Renal cortex interstitium (tissue), 15 donors: ENCODE results near the gene HACE1. TPM values are rescaled to one million over a fixed set of nuclear protein-coding genes. Genes with fewer than 3 reads are reported as not detected.
"Not testable (repeated sequence)": the region's sequence is repeated elsewhere in the genome, so short reads cannot be mapped to it uniquely, and the experiment has no call there.

Source experiments
- DNase-seq, 11 donors: peaks; one replicate each; pipeline ENCODE4 v3.0.0-alpha.2; 2013; ENCODE audit warnings: low read depth in 9 of 11, low spot score in 4 of 11; ENCODE audit errors: extremely low read depth in 1 of 11
- long read RNA-seq, 16 experiments: transcript quantifications; one replicate each; lab custom pipeline, GENCODE V29; 2026
- polyA plus RNA-seq, 3 donors: library from polyadenylated mRNA; unstranded; fragments of 120-200 nt; gene quantifications; one replicate each; pipeline ENCODE4 v1.2.1, GENCODE V29; 2013; ENCODE audit not compliant: insufficient read length in 3 of 3

Gene HACE1, protein sequence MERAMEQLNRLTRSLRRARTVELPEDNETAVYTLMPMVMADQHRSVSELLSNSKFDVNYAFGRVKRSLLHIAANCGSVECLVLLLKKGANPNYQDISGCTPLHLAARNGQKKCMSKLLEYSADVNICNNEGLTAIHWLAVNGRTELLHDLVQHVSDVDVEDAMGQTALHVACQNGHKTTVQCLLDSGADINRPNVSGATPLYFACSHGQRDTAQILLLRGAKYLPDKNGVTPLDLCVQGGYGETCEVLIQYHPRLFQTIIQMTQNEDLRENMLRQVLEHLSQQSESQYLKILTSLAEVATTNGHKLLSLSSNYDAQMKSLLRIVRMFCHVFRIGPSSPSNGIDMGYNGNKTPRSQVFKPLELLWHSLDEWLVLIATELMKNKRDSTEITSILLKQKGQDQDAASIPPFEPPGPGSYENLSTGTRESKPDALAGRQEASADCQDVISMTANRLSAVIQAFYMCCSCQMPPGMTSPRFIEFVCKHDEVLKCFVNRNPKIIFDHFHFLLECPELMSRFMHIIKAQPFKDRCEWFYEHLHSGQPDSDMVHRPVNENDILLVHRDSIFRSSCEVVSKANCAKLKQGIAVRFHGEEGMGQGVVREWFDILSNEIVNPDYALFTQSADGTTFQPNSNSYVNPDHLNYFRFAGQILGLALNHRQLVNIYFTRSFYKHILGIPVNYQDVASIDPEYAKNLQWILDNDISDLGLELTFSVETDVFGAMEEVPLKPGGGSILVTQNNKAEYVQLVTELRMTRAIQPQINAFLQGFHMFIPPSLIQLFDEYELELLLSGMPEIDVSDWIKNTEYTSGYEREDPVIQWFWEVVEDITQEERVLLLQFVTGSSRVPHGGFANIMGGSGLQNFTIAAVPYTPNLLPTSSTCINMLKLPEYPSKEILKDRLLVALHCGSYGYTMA
- 10 to 100 TPM; 19.8 to 23.2 (median 21.7) TPM for polyA plus RNA-seq
- long read RNA-seq, donor 1: 0 reads
- long read RNA-seq, donor 2: 0 reads
- long read RNA-seq, donor 3, full-length matches to known transcripts: 4 of 4 reads
- long read RNA-seq, donor 3, partial matches to known transcripts: 0 of 4 reads
- long read RNA-seq, donor 3, other reads (novel, unspliced or antisense): 0 of 4 reads
- long read RNA-seq, donor 4: 0 reads
- long read RNA-seq, donor 5: 0 reads
- long read RNA-seq, donor 6: 0 reads
- long read RNA-seq, donor 7, full-length matches to known transcripts: 2 of 2 reads
- long read RNA-seq, donor 7, partial matches to known transcripts: 0 of 2 reads
- long read RNA-seq, donor 7, other reads (novel, unspliced or antisense): 0 of 2 reads
- long read RNA-seq, donor 8: 0 reads
- long read RNA-seq, donor 9: 0 reads
- long read RNA-seq, donor 10, full-length matches to known transcripts: 1 of 1 reads
- long read RNA-seq, donor 10, partial matches to known transcripts: 0 of 1 reads
- long read RNA-seq, donor 10, other reads (novel, unspliced or antisense): 0 of 1 reads
- long read RNA-seq, donor 11, full-length matches to known transcripts: 2 of 2 reads
- long read RNA-seq, donor 11, partial matches to known transcripts: 0 of 2 reads
- long read RNA-seq, donor 11, other reads (novel, unspliced or antisense): 0 of 2 reads
- long read RNA-seq, donor 12, full-length matches to known transcripts: 3 of 3 reads
- long read RNA-seq, donor 12, partial matches to known transcripts: 0 of 3 reads
- long read RNA-seq, donor 12, other reads (novel, unspliced or antisense): 0 of 3 reads
- long read RNA-seq, donor 13: 0 reads
- long read RNA-seq, donor 14, full-length matches to known transcripts: 1 of 1 reads
- long read RNA-seq, donor 14, partial matches to known transcripts: 0 of 1 reads
- long read RNA-seq, donor 14, other reads (novel, unspliced or antisense): 0 of 1 reads
- long read RNA-seq, donor 15, partial matches to known transcripts: 0 of 1 reads
- long read RNA-seq, donor 15, other reads (novel, unspliced or antisense): 0 of 1 reads
- long read RNA-seq, donor 16, full-length matches to known transcripts: 5 of 5 reads
- long read RNA-seq, donor 16, partial matches to known transcripts: 0 of 5 reads
- long read RNA-seq, donor 16, other reads (novel, unspliced or antisense): 0 of 5 reads

DNA sequence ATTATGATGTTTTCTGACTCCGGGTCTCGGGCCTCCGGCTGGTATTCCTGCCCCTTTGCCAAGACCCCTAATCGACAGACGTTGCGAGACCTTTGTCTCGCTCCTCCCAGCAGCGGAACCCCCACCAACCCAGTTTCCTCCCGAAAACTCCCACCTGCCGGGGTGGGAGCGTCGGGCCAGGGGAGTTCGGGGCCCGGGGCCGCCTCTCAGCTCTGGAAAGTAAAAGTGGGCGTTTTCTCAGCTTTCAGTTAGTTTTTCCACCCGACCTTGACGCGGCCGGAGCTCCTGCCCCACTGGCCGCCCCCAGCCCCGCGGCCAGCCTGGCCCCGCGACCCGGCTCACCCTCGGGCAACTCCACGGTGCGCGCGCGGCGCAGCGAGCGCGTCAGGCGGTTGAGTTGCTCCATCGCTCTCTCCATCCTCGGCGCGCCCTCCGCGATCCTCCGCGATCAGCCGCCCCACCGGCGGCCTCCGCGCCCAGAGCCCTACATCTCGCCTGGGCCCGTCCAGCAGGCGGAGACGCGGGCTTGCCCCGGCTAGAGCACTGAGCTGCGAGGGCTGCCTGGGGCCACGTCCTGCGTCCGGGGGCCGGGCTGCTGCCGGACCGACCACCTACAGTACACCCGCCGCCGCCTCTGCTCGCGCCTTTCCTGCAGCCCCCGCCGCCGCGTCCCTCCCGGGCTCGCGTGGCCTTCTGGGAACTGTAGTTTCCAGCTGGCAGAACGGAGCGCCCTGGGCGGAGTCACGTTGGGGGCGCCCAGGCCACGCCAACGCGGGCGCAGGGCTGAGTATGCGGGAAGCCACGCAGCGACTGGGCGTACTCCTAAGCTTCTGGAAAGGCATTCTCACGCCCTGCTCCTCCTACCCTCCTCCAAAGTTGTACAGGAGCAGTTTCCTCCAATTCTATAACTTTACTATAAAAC lies at the start of gene HACE1:
TSS of gene HACE1 (minus strand) at position 695 of the 922 bp plus-strand sequence. CDS start at position 418, 277 bp downstream.
- DNase-seq: peak; percentile 63 to 89 (median 83)

DNA sequence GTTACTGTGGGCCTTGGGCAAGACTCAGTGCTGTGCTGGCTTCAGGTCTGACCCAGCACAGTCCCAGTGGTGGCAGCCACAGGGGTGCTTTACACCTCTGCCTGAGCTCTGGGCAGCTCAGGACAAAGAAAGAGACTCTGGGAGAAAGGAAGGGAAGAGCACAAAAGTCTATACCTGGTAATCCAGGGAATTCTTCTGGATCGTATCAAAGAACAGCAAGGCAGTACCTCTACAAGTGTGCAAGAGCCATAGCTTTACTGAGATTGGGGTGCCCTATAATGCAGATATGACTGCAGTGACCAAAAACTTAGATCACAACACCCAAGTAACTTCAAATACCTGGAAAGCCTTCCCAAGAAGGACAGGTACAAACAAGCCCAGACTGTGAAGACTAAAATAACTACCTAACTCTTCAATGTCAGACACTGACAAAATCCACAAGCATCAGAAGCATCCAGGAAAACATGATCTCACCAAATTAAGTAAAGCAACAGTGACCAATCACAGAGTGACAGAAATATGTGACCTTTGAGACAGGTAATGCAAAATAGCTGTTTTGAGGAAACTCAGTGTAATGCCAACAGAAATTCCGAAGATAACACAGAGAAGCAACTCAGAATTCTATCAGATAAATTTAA lies 49.3 kb upstream of the HACE1 start:
- no peak for DNase-seq

DNA sequence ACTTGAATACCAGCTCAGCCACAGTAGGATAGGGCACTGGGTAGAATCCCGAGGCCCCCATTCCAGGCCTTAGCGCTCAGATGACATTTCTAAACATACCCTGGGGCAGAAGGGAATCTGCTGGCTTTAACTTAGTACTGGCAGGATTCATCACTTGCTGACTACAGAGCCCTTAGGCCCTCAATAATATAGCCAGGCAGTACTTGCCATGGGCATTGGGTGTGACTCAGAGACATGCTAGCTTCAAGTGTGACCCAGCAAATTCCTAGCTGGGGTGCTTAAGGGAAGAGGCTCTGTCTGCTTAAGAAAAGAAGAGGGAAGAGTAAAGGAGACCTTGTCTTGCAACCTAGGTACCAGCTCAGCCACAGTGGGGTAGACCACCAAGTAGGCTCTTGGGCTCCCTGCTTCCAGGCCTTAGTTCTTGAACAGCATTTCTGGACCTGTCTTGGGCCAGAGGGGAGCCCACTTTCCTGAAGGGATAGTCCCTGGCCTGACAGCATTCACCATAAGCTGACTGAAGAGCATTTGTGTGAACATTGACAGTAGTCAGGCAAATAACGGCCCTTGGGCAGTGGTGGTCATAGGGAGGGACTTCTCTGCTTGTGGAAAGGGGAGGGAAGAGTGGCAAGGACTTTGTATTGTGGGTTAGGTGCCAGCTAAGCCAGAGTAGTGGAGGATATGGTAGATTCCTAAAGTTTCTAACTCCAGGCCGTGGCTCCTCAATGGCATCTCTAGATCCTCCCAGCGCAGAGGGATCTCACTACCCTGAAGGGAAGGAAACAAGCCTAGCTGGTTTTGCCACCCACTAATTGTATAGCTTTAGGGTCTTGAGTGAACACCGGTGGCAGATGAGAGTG lies 48.5 kb upstream of the HACE1 start:
- no peak for DNase-seq

DNA sequence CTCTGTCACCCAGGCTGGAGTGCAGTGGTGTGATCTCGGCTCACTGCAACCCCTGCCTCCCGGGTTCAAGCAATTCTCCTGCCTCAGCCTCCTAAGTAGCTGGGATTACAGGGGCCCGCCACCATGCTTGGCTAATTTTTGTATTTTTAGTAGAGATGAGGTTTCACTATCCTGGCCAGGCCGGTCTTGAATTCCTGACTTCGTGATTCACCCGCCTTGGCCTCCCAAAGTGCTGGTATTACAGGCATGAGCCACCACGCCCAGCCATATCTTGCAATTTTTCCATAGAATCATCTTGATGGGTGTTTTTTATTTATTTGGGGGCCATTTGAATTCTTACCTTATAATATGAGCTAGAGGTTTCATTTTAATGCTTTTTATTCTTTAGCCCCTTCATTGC lies 39.2 kb upstream of the HACE1 start:
- not testable (repeated sequence) for DNase-seq

DNA sequence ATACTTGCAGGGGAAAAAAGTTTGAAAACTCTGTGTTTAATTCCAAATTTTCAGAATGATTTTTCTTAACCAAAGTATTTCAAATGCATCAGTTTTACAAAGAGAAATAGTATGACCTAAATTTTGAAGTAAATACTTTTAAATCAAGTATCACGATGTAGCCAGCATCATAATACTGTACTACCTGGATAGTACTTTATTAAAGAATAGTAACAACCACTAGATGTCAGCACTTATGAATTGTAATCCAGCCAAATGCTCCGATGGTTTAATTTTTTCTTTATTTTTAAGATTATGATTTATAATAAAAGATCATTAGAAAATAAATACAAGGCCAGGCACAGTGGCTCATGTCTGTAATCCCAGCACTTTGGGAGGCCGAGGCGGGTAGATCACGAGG lies 37.2 kb upstream of the HACE1 start:
- DNase-seq: no peak

DNA sequence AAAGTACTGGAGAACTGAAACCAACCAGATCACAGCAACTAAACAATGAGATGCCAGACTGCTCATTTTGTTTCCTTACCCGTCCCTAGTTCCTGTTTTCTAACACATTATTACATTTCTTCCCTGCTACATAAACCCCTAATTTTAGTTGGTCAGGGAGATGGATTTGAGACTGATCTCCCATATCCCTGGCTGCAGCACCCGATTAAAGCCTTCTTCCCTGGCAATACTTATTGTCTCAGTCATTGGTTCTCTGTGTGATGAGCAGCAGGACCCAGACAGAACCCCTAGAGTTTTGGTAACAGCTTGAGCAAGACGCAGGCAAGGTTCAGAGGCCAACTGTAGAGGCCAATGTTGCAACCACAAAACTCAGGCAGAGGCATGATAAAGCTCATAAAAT lies 28.3 kb upstream of the HACE1 start:
- DNase-seq: no peak

DNA sequence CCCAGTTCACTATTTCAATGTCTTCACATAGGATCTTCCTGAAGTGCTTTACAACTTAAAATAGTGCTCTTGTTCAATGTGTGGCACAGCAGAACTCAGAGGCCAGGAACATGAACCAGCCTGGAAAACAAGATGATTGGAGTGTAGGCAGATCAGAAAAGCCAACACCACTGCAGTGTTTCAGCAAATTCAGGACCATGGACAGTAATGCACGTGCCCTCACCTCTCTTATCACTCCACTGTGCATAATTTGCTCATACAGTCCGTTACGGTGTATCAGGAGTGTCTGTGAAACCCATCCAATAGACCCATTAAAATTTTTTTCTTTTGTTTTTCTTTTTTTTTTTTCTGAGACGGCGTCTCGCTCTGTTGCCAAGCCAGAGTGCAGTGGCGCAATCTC lies 27.6 kb upstream of the HACE1 start:
- DNase-seq: peak; percentile 7 to 75 (median 52)

DNA sequence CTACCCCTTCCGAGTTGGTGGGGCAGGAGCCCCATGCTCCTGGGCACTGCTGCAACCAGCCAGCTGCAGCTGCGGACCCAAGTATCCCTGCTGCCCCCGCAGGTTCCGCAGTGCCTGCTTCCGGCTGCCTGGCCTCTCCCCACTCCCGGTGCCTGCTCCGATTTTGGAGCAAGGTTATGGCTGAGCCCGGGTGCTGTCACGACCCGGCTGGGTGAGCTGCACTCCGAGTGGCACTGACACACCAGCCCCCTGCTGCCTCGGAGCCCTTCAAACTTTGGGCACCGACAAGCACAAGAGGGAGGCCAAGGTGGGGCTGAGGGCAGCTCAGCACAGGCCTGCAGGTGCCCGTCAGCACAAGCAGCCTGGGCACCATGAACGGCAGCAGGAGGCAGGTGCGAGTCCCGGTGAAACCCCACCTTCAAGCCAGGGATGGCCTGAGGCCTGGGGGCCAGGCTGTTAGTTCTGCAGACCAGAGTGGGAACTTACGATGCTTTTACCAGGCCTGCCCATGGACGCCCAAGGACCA lies 25.9 kb upstream of the HACE1 start:
- DNase-seq: no peak

DNA sequence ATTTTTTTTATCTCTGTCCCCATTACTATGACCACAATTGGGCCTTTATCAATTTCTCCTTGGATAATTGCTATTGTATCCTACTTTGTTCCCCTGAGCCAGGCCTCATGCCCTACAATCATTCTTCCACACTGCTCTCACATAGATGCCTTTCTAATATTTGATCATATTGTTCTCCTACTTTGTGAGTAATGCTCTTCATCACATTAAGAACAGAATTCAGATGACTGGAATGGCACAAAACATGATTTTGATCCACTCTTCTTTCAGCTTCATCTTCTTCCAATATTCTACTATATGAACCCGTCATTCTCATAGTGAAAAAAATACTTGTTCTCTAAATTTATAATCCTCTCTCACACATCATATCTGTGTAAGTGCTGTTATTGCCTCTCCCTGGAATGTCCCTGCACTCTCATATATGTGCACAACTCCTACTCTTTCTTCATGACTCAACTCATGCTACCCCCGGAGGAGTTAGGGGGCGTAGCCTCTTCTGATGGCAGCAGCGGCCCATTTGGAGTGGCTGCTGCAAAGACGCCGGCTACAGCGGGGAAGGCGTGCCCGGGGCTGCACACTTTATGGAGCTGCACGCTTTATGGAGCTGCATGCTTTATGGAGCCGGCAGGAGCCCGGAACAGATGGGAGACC lies 25.3 kb upstream of the HACE1 start:
- DNase-seq: no peak

DNA sequence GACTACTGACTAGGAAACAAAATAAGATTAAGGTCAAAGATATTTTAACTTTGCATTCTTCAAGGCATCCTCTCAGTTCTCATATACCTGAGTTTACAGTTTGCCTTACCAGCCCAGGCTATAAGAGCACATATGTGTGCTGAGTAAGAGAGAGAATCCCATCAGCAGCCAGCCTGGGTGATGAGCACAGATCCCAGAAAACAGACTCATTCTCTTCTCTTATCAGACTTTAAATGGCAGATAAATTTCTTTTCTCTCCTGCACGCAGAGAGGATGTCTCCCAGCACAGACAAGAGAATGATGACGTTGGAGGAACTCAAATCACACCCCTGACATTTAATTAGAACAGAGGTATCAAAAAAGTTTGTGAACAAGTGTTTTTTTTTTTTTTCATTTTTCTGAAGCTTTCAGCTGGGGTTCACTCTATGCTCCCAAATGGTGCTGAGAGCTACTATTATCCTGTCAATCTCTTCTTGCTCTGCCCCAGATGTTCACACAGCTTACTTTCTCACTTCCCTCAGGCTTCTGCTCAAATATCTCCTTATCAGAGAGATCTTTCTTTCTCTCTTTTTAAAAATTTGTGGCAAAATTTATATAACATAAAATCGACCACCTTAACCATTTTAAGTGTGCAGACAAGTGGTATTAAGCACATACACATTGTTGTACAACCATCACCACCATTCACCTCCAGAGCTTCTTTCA lies 22.4 kb upstream of the HACE1 start:
- no peak for DNase-seq

DNA sequence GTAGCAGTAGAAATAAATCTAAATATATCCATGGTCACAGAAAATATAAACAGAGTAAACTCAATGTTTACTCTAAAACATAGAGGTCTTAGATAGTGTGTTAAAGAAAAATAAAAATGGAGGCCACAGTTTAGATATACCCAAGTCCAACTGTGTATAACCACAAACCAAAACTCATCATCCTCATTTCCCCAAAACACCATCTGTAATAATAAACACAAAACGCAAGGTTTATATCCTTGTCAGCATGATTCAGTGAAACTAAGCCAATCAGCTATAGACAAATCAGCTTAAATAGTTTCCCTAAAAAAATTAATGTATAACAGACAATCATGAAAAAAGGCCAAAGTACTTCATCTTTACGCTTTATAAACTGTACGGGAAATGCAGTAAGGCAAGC lies 2.7 kb upstream of the HACE1 start:
- peak in 1 of 11 donors; percentile 3 for DNase-seq

DNA sequence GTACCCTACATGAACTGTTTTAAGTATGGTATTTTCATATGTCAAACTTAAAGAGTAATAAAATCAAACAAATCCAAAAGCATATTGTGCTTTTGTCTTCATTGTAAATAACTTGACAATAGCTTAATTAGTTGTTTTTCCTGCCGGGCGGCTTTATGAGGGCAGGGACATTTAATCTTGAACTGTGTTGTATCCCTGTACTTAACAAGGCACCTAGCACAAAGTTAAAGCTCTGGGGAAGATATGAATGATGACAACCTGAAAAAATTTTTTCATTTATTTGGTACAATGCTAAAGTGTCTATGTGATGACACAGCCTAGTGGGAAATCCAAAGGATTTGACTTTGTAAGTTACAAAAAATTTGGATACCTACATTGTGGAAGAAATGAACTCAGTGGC lies 502 bp upstream of the HACE1 start:
- no peak for DNase-seq

DNA sequence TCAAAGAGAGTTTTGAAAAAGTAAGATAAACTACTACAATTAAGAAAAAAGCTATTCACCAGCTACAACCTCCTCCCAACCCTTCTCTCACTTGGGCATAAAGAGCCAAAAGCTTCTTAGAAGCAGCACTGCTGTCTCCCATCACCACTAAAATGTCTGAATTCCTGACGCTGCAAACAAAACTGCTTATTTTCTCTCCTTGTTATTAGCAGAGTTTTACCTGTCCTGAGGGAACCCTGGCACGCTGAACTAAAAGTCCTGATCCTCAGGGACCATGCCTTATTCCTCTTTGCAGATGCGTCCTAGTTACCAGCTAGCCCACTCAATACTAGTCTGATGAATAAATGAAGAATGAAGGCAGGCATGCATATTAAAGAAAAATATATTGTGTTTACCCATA lies 1.1 kb downstream of the HACE1 start:
- peak in 3 of 11 donors; percentile 5 to 20 (median 13) for DNase-seq

DNA sequence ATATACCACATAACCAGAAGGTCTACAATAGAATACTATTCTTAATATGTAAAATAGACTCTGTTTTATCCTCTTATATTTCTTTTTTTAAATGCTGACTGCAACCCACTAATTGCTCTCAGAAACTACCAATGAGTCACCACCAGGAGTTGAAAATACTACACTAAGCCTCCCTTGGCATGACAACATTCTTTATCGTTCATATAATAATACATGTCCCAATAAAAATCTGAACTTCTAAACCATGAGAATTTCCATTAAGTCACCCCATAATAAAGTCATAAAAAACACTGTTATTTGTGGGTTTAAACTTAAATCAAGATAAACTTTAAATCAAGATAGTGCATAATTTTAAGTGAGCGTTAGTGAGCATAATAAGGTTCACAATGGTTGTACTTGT lies 4.2 kb downstream of the HACE1 start:
- DNase-seq: no peak
